Bronchial epithelial cell (primary cell): ENCODE measurements around the gene XYLB. TPM values are rescaled to one million over a fixed set of nuclear protein-coding genes. Genes with fewer than 3 reads are reported as not detected.
"Not testable (repeated sequence)": the region's sequence is repeated elsewhere in the genome, so short reads cannot be mapped to it uniquely, and the experiment has no call there.

Source experiments
- DNase-seq: peaks from one replicate; pipeline ENCODE4 v3.0.0-alpha.2; 2010; ENCODE audit warnings: low read depth
- FAIRE-seq: peaks from 2 replicates; lab custom pipeline; 2011; peaks lifted over from hg19 to GRCh38; lab: Jason Lieb, UNC
- H3K27me3 ChIP-seq: 2 replicates; pipeline ENCODE4 v1.5.1; 2011; ENCODE audit warnings: low read length; ENCODE audit not compliant: control insufficient read depth, insufficient read depth
- H3K36me3 ChIP-seq: 2 replicates; pipeline ENCODE4 v1.5.1; 2011; ENCODE audit warnings: low read length; ENCODE audit not compliant: control insufficient read depth, insufficient read depth
- H3K4me3 ChIP-seq: 2 replicates; pipeline ENCODE4 v1.5.1; 2011; ENCODE audit warnings: mild to moderate bottlenecking, low read depth, low read length, control low read depth
- CTCF ChIP-seq: IDR thresholded peaks from 2 replicates; pipeline ENCODE4 v1.5.1; 2011; ENCODE audit warnings: mild to moderate bottlenecking, moderate library complexity, low read length, control low read depth, inconsistent platforms; ENCODE audit not compliant: insufficient read depth, severe bottlenecking
- total RNA-seq: library from RNA; depleted of rRNA; stranded (reverse); fragments of >200 nt; gene quantifications from 2 replicates; pipeline ENCODE4 v1.2.1, GENCODE V29; 2014

XYLB gene
- total RNA-seq, 1 donor from 2014 or later: 2.1 TPM

- H3K4me3 ChIP-seq: no peak overlapping the region
- TF ChIP-seq CTCF: no peak
- no peaks in the 10 kb centered on the region for H3K36me3 ChIP-seq
- FAIRE-seq: peak; percentile 58
- no peak for DNase-seq
- H3K27me3 ChIP-seq: no peaks in the 10 kb centered on the region
Measured at GRCh38 chr3:38318766-38319671, 27.6 kb upstream of the XYLB start.

GRCh38 chr3:38320638-38321037 is 25.9 kb upstream of the XYLB start:
- H3K36me3 ChIP-seq, FAIRE-seq, H3K27me3 ChIP-seq, DNase-seq, H3K4me3 ChIP-seq: not testable (repeated sequence)

- no peak for DNase-seq
- Histone ChIP-seq H3K4me3 (no peak overlapping the region), H3K27me3 (no peaks in the 10 kb centered on the region), H3K36me3 (no peaks in the 10 kb centered on the region)
- no peak for FAIRE-seq
- no peak for TF ChIP-seq CTCF
Measured at GRCh38 chr3:38323060-38323459, 23.5 kb upstream of the XYLB start.

DNA sequence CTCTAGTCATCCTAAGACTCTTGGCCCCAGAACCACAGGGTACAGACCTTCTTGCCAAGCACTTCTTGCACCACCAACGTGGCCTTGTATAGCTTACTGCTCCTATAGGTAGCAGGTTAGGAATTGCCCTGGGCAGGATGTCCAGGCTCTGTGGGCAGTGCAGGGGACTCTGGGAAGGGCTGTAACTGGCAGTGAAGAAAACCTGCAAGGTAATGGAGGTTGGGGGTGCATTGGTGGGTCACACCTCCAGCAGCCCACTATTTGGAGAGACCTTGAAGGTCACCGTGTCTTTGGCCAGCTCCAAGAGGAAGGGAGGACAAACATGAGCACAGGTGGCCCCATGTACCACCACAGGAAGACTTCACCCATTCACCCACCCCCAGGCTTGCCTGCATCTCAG is 21.3 kb upstream of the XYLB start:
- H3K36me3 ChIP-seq: no peaks in the 10 kb centered on the region
- no peaks in the 10 kb centered on the region for H3K27me3 ChIP-seq
- FAIRE-seq: no peak
- no peak for DNase-seq
- no peak for TF ChIP-seq CTCF
- no peak overlapping the region for H3K4me3 ChIP-seq

DNA sequence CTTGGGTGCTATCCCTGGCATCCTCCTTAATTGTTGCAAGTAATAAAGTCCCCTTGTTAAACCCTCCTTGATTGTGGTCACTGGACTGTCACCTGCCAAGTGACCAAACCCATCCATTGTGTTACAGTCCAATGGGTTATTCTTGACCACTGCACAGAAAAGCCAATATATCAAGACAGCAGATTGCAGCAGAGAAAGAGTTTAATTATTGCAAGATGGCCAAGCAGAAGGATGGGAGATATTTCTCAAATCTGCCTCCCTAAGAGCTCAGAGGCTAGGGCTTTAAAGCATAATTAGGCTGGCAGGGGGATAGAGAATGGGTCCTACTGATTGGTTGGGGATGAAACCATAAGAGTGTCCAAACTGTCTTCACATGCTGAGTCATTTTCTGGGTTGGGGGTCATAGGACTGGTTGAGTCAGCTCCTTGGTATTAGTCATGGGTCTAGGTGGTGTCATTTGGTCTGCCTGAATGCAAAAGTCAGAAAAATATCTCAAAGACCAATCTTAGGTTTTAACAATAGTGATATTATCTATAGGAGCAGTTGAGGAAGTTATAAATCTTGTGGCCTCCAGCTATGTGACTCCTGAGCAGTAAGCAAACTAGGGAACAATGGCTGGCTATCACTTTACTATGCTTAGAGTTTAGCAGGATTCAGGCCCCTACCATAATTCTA is 19.1 kb upstream of the XYLB start:
- DNase-seq (peak; percentile 71), FAIRE-seq (no peak)
- no peaks in the 10 kb centered on the region for H3K36me3 ChIP-seq
- H3K27me3 ChIP-seq: no peaks in the 10 kb centered on the region
- no peak for TF ChIP-seq CTCF
- no peak overlapping the region for H3K4me3 ChIP-seq

DNA sequence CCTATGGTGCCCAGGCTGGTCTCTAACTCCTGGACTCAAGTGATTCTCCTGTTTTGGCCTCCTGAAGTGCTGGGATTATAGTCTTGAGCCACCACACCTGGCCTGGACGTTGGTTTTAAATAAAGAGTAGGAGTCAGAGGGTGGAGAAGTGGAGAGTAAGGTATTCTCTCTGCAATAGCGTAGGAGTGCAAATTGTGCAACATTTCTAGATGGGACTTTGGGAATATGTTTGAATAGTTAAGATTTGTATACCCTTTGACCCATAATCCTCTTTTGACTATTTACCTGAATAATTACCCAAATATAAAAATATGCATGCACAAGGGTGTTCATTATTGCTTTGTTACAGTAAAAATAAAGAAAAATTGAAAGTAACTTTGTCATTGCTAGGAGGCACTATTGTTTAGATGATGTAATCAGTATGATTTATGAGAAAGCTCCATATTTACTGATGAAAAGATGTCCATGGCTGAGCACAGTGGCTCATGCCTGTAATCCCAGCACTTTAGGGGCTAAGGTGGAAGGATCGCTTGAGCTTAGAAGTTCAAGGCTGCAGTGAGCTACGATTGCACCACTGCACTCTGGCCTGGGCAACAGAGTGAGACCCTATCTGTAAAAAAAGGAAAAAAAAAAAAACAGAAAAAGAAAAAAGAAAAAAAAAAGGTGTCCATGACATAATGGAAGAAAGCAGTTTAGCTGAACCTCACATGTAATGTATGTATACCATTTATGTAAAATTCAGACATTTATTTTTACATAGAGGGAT is 15.1 kb upstream of the XYLB start:
- TF ChIP-seq CTCF: no peak
- no peak overlapping the region for H3K4me3 ChIP-seq
- no peaks in the 10 kb centered on the region for H3K27me3 ChIP-seq
- DNase-seq (no peak), FAIRE-seq (no peak)
- H3K36me3 ChIP-seq: no peaks in the 10 kb centered on the region
